ENCODE measurements around the gene ATP2A1. TPM values are rescaled to one million over a fixed set of nuclear protein-coding genes. Genes with fewer than 3 reads are reported as not detected.

The ATP2A1 gene
- total and polyA plus RNA-seq, 2 experiments from 2014 or later = 0.73 to 4.0 TPM

DNA sequence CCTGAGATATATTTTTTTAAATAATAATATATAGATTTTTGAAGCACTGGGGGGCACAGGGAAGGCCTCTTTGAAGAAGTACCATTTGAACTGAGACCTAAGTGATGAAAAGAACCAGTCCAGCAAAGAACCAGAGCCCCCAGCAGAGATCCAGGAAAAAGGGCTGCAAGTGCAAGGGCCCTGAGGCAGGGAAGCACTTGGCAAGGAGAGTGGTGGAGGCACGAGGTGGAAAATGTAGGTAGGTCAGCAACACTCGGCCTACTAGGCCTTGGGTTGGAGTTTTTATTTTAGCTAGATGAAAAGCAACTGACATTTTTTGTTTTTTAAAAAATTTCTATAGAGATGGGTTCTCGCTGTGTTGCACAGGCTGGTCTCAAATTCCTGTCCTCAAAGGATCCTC, 51.9 kb downstream of the ATP2A1 start:
- Histone ChIP-seq H3K4me2 (no peak overlapping the region), H3K27me3 (ENCODE audit: insufficient read depth) (0 out of 2 replicates have a peak, but pooled peaks cover 3% of the 10 kb centered on the region), H3K4me3 (no peak overlapping the region), H3K9me2 (ENCODE audit: insufficient read depth) (no peaks in the 10 kb centered on the region), H4K20me1 (replicated peaks; ENCODE audit: insufficient read depth) (no peaks in the 10 kb centered on the region), H3F3A (replicated peaks; ENCODE audit: low read depth) (peaks cover 12% of the 10 kb centered on the region; the same call in 1 of the 2 replicates), H3K4me1 (ENCODE audit: insufficient read depth) (peaks cover 5% of the 10 kb centered on the region; the same call in 1 of the 2 replicates), H3K27ac (ENCODE audit: low read depth) (no peak overlapping the region), H3K79me2 (replicated peaks; ENCODE audit: insufficient read depth) (no peaks in the 10 kb centered on the region), H2AFZ (no peak overlapping the region), H3K36me3 (ENCODE audit: insufficient read depth) (no peaks in the 10 kb centered on the region)
- TF ChIP-seq JUNB (IDR thresholded peaks at IDR 0.05; ENCODE audit: unreplicated experiment) (no peak), ZNF462 (CRISPR knock-in tag; IDR thresholded peaks at IDR 0.05) (no peak), POLR2AphosphoS5 (IDR thresholded peaks at IDR 0.05; ENCODE audit: low read depth) (no peak), NANOG (IDR thresholded peaks at IDR 0.05; ENCODE audit: borderline replicate concordance) (no peak), CREB1 (CRISPR knock-in tag; IDR thresholded peaks at IDR 0.05; ENCODE audit: low read depth) (no peak), ZNF331 (CRISPR knock-in tag; IDR thresholded peaks at IDR 0.05; ENCODE audit: low read depth) (no peak), ETS1 (IDR thresholded peaks at IDR 0.05) (no peak), EZH2 (IDR thresholded peaks at IDR 0.05; ENCODE audit: low read depth, unreplicated experiment) (no peak), REST (IDR thresholded peaks at IDR 0.05; ENCODE audit: unreplicated experiment) (no peak), CTCF (conservative IDR thresholded peaks at IDR 0.05; ENCODE audit: low read depth in 2 of 2) (no peak), EZH2phosphoT487 (IDR thresholded peaks at IDR 0.05; ENCODE audit: unreplicated experiment) (no peak), ZNF114 (CRISPR knock-in tag; IDR thresholded peaks at IDR 0.05) (no peak), STAT1 (IDR thresholded peaks at IDR 0.05; ENCODE audit: unreplicated experiment) (no peak)
- H3K9me3 Mint-ChIP-seq = no peaks in the 10 kb centered on the region
- ATAC-seq (no peak), DNase-seq (ENCODE audit: low spot score) (no peak)
- H3K27ac Mint-ChIP-seq = no peak overlapping the region
- H3K4me3 Mint-ChIP-seq = no peak overlapping the region
- peaks cover 11% of the 10 kb centered on the region for H3K27me3 Mint-ChIP-seq (ENCODE audit: insufficient read depth, low read depth, poor library complexity)
- peaks cover 5% of the 10 kb centered on the region for H3K4me1 Mint-ChIP-seq
- H3K36me3 Mint-ChIP-seq (ENCODE audit: low read depth) = no peaks in the 10 kb centered on the region

Data from GM23338 (cell line).